ENCODE measurements around the gene MTHFSD. TPM values are rescaled to one million over a fixed set of nuclear protein-coding genes. Genes with fewer than 3 reads are reported as not detected.

The MTHFSD gene
- total and polyA plus RNA-seq, 9 donors = 11.0 to 24.9 (median 21.8) TPM

- peaks cover 11% of the 10 kb centered on the region for H3K4me1 ChIP-seq (ENCODE audit: insufficient read depth)
- intact Hi-C loops (cut with DNase I) = loop anchor here (5.0 to 10.0 kb wide), 3 partner anchors 172 to 690 kb away; no protein-coding TSS in a partner anchor
- H3K27ac ChIP-seq = no peak overlapping the region
- WGBS, 3 donors = 18 to 25% (median 23%) methylated on average over 18 of the region's 18 CpGs
- TF ChIP-seq CTCF (IDR thresholded peaks at IDR 0.05) = no peak
- no peak for TF ChIP-seq EP300 (IDR thresholded peaks at IDR 0.05)
- TF ChIP-seq POLR2A (IDR thresholded peaks at IDR 0.05) = no peak
- no peak for DNase-seq
- H3K27me3 ChIP-seq = peaks cover 12% of the 10 kb centered on the region
- no peaks in the 10 kb centered on the region for H3K9me3 ChIP-seq
- no peak overlapping the region for H3K4me3 ChIP-seq
- no peaks in the 10 kb centered on the region for H3K36me3 ChIP-seq
Measured at GRCh38 chr16:86514481-86515376, 40.3 kb downstream of the MTHFSD start.

DNA sequence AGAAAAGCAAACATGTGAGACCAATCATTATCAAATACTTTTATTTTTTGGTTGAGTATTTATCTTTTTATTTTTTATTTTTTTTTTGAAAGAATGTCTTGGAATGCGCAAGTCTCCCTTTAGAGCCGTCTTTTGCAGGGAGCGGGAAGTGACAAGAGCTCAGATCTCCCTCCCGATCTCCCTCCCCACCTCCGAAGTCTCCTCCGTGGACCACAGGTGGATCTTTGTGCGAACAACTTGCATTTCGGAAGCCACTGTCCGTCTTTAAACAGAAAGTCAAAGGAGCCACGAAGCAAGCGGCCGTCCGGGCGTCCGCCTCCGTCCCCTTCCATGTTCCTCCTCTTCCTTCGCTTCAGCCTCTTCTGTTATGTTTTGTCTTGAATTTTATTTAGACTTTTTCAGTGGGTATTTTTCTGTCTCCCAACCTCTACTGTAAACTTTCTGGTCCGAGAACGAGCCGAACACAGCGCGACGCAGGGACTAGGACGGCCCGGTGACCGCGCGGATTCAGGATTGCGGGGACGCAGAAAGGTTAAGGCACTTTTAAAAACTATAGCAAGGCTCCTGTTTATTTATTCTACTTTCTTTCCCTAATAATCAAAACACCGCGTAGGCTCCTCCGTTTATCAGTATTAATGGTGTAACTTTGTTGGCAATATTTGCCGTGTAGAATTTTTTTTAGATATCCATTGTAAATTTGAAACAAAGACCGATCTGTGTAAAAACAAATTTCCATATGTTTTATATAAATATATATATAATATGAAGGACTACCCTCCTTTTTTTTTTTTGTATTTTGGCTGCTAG is 41.4 kb downstream of the MTHFSD start:
- Histone ChIP-seq H3K27me3 (peaks cover 12% of the 10 kb centered on the region), H3K4me1 (ENCODE audit: insufficient read depth) (peaks cover 11% of the 10 kb centered on the region), H3K36me3 (no peaks in the 10 kb centered on the region), H3K9me3 (no peaks in the 10 kb centered on the region), H3K4me3 (peak overlapping the region; percentile 7), H3K27ac (no peak overlapping the region)
- 25 to 33% (median 27%) methylated on average over 35 of the region's 35 CpGs for WGBS, 3 donors
- no peak for TF ChIP-seq POLR2A (IDR thresholded peaks at IDR 0.05)
- no peak for TF ChIP-seq EP300 (IDR thresholded peaks at IDR 0.05)
- no peak for TF ChIP-seq CTCF (IDR thresholded peaks at IDR 0.05)
- no peak for DNase-seq
- intact Hi-C loops (cut with DNase I) = loop anchor here in 2 of 4 donors (5.0 to 10.0 kb wide), 2 partner anchors 171 to 689 kb away; no protein-coding TSS in a partner anchor

GRCh38 chr16:86512860-86513470 is 42.1 kb downstream of the MTHFSD start:
- Histone ChIP-seq H3K27me3 (peaks cover 12% of the 10 kb centered on the region), H3K27ac (no peak overlapping the region), H3K9me3 (no peaks in the 10 kb centered on the region), H3K36me3 (no peaks in the 10 kb centered on the region), H3K4me1 (ENCODE audit: insufficient read depth) (peaks cover 12% of the 10 kb centered on the region), H3K4me3 (peak overlapping the region; percentile 59)
- no peak for DNase-seq
- 18 to 31% (median 24%) methylated on average over 28 to 29 of the region's 29 CpGs for WGBS, 3 donors
- intact Hi-C loops (cut with DNase I) = loop anchor here in 2 of 4 donors (5.0 to 10.0 kb wide), 2 partner anchors 171 to 688 kb away; no protein-coding TSS in a partner anchor
- no peak for TF ChIP-seq EP300 (IDR thresholded peaks at IDR 0.05)
- TF ChIP-seq CTCF (IDR thresholded peaks at IDR 0.05) = no peak
- no peak for TF ChIP-seq POLR2A (IDR thresholded peaks at IDR 0.05)

- 28 to 44% (median 37%) methylated on average over 16 to 24 of the region's 24 CpGs for WGBS, 3 donors
- Histone ChIP-seq H3K4me1 (ENCODE audit: insufficient read depth) (peaks cover 12% of the 10 kb centered on the region), H3K27me3 (peaks cover 15% of the 10 kb centered on the region), H3K9me3 (no peaks in the 10 kb centered on the region), H3K27ac (no peak overlapping the region), H3K36me3 (no peaks in the 10 kb centered on the region), H3K4me3 (peak overlapping the region; percentile 59)
- DNase-seq = no peak
- TF ChIP-seq POLR2A (IDR thresholded peaks at IDR 0.05) = no peak
- no peak for TF ChIP-seq EP300 (IDR thresholded peaks at IDR 0.05)
- no peak for TF ChIP-seq CTCF (IDR thresholded peaks at IDR 0.05)
- intact Hi-C loops (cut with DNase I) = loop anchor here in 2 of 4 donors (5.0 to 10.0 kb wide), 2 partner anchors 170 to 688 kb away; no protein-coding TSS in a partner anchor
Measured at GRCh38 chr16:86512301-86512859, 42.7 kb downstream of the MTHFSD start.

Data from ovary (tissue), 9 donors.